Esophagus squamous epithelium (tissue), 5 donors: ENCODE data around the gene NT5C1A. TPM values are rescaled to one million over a fixed set of nuclear protein-coding genes. Genes with fewer than 3 reads are reported as not detected.

ENCODE experiments used
- DNase-seq: peaks from one replicate; lab custom pipeline; 2025; lab: John Stamatoyannopoulos, UW
- H3K27ac ChIP-seq, 4 donors: fragments of 200-600 bp; sonication (generic); one replicate each; pipeline ENCODE4 v1.5.1; 2016 to 2019; ENCODE audit warnings: mild to moderate bottlenecking in 1 of 4
- H3K27me3 ChIP-seq, 4 donors: fragments of 200-600 bp; sonication (generic); 1 replicate in 3 of 4; 2 replicates in 1 of 4; pipeline versions ENCODE4 v1.5.1 to v1.6.0; 2017 to 2021; ENCODE audit warnings: antibody characterized with exemption in 1 of 4
- H3K36me3 ChIP-seq, 3 donors: fragments of 200-600 bp; sonication (generic); one replicate each; pipeline ENCODE4 v1.5.1; 2016 to 2019
- H3K4me1 ChIP-seq, 3 donors: fragments of 200-600 bp; sonication (generic); one replicate each; pipeline ENCODE4 v1.5.1; 2017 to 2019
- H3K4me3 ChIP-seq, 4 donors: fragments of 200-600 bp; sonication (generic); 1 replicate in 3 of 4; 2 replicates in 1 of 4; pipeline ENCODE4 v1.5.1; 2016 to 2019; ENCODE audit warnings: mild to moderate bottlenecking in 2 of 4, moderate library complexity in 1 of 4
- H3K9me3 ChIP-seq, 3 donors: fragments of 200-600 bp; sonication (generic); one replicate each; pipeline ENCODE4 v1.5.1; 2016 to 2019
- CTCF ChIP-seq, 6 experiments: fragments of 450-650 bp in 4 of 6; fragments of 200-600 bp in 2 of 6; sonication (generic) in 2 of 6; IDR thresholded peaks; one replicate each; pipeline ENCODE4 v1.5.1; 2016 to 2019; ENCODE audit warnings: antibody characterized with exemption in 6 of 6, mild to moderate bottlenecking in 4 of 6, moderate library complexity in 4 of 6
- POLR2A ChIP-seq, 4 donors: fragments of 450-650 bp; IDR thresholded peaks; one replicate each; pipeline ENCODE4 v1.6.1; 2017; ENCODE audit warnings: antibody characterized with exemption in 4 of 4, mild to moderate bottlenecking in 4 of 4, moderate library complexity in 3 of 4
- WGBS, 2 donors: methylation state at CpG; one replicate each; pipeline ENCODE4 v1.1.5; 2018; 5-methylcytosine and 5-hydroxymethylcytosine counted together
- intact Hi-C: fragments of 100-400 bp; cut with DNase I; formaldehyde crosslinking; loops from one replicate; pipeline ENCODE4 v1.15.0; 2022
- total RNA-seq, 4 donors: library from RNA; depleted of rRNA; stranded (reverse); fragments of >200 nt; gene quantifications; one replicate each; pipeline ENCODE4 v1.1.0, GENCODE V29; 2016
- donor health status: DM: yes; HTN: yes; CAD: no.

Gene NT5C1A
- total RNA-seq, 4 donors from 2014 or later, result not detected

GRCh38 chr1:39646232-39647081 lies 25.4 kb downstream of the NT5C1A start:
- intact Hi-C loops, result loop anchor here (5.0 kb wide), 1 partner anchor 39 kb away; no protein-coding TSS in a partner anchor
- no peaks in the 10 kb centered on the region for H3K36me3 ChIP-seq
- peak overlapping the region in 3 of 4 donors; percentile 60 to 67 (median 66) for H3K27ac ChIP-seq
- DNase-seq, result no peak
- H3K4me1 ChIP-seq, result peaks cover 0 to 21% (median 7%) of the 10 kb centered on the region in 3 donors
- H3K27me3 ChIP-seq, result peaks cover 0 to 9% (median 0%) of the 10 kb centered on the region in 4 donors
- 39% methylated on average over 9 of the region's 12 CpGs; no CpG with 5 or more reads in 1 of the 2 donors for WGBS, 2 donors
- H3K4me3 ChIP-seq, result no peak overlapping the region
- TF ChIP-seq CTCF (IDR thresholded peaks at IDR 0.05), result no peak
- TF ChIP-seq POLR2A (IDR thresholded peaks at IDR 0.05), result no peak
- no peaks in the 10 kb centered on the region for H3K9me3 ChIP-seq

- no peak for DNase-seq
- no peaks in the 10 kb centered on the region for H3K36me3 ChIP-seq
These were observed 26.4 kb downstream of the NT5C1A start for GRCh38 chr1:39645411-39646043.

GRCh38 chr1:39643705-39644104 lies 28.2 kb downstream of the NT5C1A start:
- Histone ChIP-seq H3K36me3 (no peaks in the 10 kb centered on the region), H3K9me3 (no peaks in the 10 kb centered on the region), H3K4me1 (peaks cover 3 to 32% (median 7%) of the 10 kb centered on the region in 3 donors), H3K4me3 (no peak overlapping the region), H3K27me3 (peaks cover 0 to 33% (median 2%) of the 10 kb centered on the region in 4 donors), H3K27ac (peak overlapping the region in 1 of 4 donors; percentile 16)
- 79 to 93% methylated on average over 3 of the region's 3 CpGs for WGBS, 2 donors
- TF ChIP-seq POLR2A (IDR thresholded peaks at IDR 0.05) (no peak), CTCF (IDR thresholded peaks at IDR 0.05) (no peak)
- DNase-seq, result no peak
- intact Hi-C loops, result no loop called here

More at GRCh38 chr1:39645411-39646043, 26.4 kb downstream of the NT5C1A start:
- Histone ChIP-seq H3K9me3 (no peaks in the 10 kb centered on the region), H3K27ac (peak overlapping the region in 1 of 4 donors; percentile 66), H3K27me3 (peaks cover 0 to 14% (median 0%) of the 10 kb centered on the region in 4 donors), H3K4me3 (no peak overlapping the region), H3K4me1 (peaks cover 0 to 21% (median 7%) of the 10 kb centered on the region in 3 donors)
- 83 to 92% methylated on average over 1 of the region's 3 CpGs for WGBS, 2 donors
- intact Hi-C loops, result loop anchor here (5.0 kb wide), 1 partner anchor 38 kb away; no protein-coding TSS in a partner anchor
- TF ChIP-seq POLR2A (IDR thresholded peaks at IDR 0.05) (no peak), CTCF (IDR thresholded peaks at IDR 0.05) (no peak)

- no peak for DNase-seq
- no peaks in the 10 kb centered on the region for H3K9me3 ChIP-seq
These were observed 29.1 kb downstream of the NT5C1A start for GRCh38 chr1:39642796-39643195.

More at GRCh38 chr1:39642796-39643195, 29.1 kb downstream of the NT5C1A start:
- Histone ChIP-seq H3K36me3 (no peaks in the 10 kb centered on the region), H3K4me3 (no peak overlapping the region), H3K27me3 (peaks cover 0 to 39% (median 2%) of the 10 kb centered on the region in 4 donors), H3K27ac (peak overlapping the region in 1 of 4 donors; percentile 16), H3K4me1 (peaks cover 3 to 31% (median 7%) of the 10 kb centered on the region in 3 donors)
- 56 to 60% methylated on average over 3 to 4 of the region's 4 CpGs for WGBS, 2 donors
- TF ChIP-seq POLR2A (IDR thresholded peaks at IDR 0.05) (no peak), CTCF (IDR thresholded peaks at IDR 0.05) (no peak)
- intact Hi-C loops, result no loop called here
